ENCODE results near the gene FCER1A.
"Not testable (repeated sequence)": the region's sequence is repeated elsewhere in the genome, so short reads cannot be mapped to it uniquely, and the experiment has no call there.

Gene FCER1A

DNA sequence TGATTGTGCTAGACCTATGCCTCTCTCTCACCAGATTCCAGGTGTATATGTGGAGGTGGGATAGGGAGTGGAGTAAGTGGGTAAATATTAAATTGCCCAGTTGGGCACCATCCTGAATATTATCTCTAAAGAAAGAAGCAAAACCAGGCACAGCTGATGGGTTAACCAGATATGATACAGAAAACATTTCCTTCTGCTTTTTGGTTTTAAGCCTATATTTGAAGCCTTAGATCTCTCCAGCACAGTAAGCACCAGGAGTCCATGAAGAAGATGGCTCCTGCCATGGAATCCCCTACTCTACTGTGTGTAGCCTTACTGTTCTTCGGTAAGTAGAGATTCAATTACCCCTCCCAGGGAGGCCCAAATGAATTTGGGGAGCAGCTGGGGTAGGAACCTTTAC lies at the start of gene FCER1A:
Gene FCER1A (plus strand): TSS at position 242 of the 400 bp plus-strand sequence. CDS start 29 bp downstream, at position 271.
- no peak for DNase-seq

DNA sequence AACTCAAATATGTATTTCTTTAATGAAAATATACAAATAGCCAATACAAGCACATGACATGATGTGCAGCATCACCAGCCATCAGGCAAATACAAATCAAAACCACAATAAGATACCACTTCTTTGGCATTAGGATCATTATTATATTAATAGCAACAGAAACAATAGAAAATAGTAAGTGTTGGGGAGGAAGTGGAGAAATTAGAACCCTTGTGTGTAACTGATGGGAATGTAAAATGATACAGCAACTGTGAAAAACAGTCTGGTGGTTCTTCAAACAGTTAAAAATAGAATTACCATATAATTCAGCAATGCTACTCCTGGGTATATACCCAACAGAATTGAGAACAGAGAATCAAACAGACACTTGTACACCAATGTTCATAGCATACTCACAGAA lies 40.8 kb upstream of the FCER1A start:
- no peak for DNase-seq

DNA sequence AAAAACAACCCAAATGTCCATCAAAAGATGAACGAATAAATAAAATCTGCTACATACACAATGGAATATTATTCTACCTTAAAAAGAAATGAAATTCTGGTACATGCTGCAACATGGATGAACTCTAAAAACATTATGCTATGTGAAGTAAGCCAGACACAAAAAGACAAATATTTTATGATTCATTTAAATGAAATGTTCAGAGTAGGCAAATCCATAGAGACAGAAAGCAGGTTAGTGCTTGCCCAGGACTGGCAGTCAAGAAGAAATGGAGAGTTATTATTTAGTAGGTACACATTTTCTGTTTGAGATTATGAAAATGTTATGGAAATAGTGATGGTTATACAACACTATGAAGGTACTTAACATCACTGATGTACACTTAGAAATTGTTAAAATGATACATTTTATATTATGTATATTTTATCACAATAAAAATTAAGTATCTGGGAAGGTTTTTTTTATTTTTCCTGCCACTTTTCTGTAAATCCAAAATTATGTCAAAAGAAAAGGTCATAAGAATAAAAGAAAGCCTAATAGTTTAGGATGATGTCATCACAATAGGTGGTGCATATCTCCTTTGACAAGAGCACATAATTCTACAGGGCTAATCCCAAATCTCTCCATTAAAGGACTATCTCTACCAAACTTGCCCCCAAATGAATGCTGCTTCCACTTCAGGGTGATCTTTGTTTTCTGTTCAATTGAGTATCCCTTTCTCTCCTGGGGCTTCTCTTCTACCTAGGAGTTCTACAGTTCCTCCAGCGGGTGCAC lies 40.2 kb upstream of the FCER1A start:
- DNase-seq, result no peak

DNA sequence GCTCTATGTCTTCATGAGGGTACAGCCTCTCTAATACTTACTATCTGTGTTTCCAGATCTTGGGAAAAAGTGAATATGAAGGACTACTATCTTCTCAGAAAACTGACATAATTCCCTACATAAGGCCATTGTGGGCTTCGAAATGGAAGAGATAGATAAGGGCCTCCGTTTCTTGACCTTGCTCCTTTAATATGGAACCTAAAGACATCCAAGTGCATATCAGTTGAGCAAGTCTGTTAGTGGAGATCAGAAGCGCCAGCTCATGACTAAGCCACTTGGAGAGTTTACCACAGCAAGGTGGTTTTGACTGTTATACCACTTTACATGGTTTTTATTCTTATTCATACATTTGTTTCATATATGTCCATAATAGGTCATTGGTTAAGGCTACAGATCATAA lies 35.3 kb upstream of the FCER1A start:
- no peak for DNase-seq

DNA sequence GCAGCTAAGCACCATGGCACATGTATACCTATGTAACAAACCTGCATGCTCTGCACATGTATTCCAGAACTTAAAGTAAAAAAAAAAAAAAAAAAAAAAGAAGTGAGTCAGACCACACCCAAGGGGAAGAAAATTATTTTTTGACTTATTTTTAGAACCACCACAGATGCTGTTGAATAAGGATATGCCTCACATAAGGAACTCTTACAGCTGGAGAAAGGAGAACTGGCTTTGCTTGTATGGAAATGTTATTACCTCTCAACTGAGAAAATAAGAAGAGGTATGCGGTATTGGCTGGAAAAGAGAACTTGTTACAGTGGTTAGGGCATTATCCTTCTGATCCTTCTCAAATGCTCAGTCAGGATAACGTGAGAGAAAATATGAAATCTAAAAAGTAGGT lies 27.5 kb upstream of the FCER1A start:
- no peak for DNase-seq

DNA sequence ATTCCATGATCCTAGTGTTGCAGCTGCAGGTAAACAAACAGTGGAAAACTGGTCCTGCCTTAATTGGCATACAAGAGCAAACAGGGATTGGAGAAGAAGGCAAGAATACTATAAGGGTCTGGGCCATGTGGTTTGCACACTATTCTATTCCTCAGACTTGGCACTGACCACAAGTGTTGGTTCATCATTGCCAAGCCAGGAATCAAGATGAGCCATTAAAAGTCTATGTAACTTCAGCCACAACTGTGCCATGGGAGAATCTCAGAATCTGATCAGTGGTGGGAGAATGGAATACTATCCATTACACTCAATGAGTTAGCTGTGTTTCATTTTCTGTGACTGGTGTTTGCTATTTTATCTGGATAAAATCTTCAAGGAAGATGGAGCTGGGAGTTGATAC lies 26.2 kb upstream of the FCER1A start:
- DNase-seq, result no peak

DNA sequence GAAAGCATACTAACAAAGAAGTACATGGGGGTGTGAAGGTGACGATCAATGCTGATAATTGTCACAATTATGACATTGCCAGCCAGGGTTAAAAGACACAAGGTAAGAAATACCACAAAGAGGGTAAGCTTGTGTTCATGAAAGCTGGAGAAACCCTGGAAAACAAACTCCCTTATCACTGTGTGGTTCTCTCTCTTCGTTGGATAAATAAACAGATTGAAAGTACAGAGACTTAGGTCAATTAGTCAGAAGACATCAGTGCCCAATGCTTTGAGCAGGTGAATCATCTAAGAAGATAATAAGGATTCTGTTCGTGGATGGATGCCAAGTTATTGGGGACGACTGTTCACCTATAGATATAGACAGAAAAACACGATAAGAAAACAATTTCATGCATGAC lies 22.4 kb upstream of the FCER1A start:
- DNase-seq, result no peak

DNA sequence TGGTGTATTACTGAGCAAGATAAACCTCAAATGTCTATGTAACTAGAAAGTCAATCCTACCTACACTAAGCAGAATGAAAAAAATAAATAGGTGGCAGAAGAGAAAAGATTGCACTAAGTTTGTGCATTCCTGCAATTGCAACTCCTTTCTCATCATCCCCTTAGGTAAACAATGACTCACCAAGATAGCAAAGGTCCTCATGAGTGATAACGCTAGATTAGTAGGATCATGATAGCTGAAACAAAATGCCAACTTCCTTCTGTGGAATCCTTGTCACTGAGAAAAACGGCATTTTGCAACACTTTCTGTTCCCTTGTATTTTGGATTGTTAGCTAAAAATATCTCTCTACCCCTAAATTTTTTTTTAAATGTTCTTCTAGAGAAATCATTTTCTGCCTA lies 20.0 kb upstream of the FCER1A start:
- no peak for DNase-seq

DNA sequence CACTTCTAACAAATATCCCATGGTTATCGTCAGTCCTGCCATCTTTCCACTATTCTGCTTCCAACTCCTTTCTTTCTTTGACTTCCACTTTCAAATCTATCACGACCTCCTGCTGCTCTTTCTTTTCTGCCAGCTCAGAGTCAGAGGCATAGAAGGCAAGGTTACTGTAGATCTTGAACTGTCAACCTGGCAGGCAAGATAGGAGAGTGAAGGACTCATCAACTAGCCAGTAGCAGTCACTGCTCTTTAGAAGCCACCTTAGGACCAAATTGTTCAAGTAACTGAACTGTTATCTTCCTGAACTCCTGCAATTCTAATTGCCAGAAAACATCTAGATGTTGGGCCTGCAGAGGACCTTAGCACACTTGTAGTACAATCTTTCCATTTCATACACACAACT lies 13.1 kb upstream of the FCER1A start:
- no peak for DNase-seq

DNA sequence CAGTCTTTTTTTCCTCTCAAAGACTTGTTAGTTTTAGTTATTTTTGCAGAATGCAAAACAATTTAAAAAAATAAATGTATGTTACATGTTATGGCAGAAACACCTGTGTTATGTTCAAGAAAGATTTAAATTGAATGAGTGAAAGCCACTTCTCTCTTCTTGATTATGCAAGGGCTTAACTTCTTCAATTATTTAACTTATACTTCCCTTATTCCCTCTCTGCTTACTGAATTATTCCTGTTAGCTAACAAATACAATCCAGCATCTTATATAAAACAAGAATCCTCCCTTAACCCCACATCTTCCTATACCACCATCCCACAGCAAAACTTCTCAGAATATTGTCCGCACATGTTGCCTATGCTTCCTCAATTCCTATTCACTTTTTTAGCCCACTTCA lies 10.7 kb upstream of the FCER1A start:
- DNase-seq, result no peak

DNA sequence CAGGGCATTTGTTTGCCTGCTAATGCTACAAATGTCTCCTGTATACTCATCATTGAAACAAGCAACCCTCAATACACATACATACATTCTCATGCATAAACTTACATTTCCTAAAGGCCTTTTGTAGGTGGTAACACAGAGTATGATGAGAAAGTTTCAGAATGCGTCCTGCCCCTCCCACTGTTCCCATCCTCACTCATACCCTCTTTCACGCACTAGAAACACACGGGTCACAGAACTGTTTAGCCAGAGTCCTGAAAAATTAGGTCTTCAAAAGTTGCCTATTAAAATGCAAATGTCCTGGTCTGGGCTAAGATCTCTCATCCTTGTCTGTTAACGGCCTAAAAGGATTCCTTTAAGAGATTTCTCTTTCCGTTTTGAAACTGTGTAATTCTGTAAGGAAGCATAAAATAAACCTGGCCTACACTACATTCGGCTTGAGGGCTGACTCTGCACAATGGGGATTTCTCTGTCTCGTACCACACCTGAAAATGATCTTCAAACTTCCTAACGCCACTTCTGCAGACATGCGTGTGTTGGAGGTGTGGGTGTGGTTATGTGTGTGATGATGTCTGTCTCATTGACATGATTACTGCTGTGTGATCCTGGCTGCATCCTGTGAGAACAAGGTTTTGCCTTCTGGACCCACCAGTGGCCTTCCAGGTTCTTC lies 5.3 kb upstream of the FCER1A start:
- no peak for DNase-seq

DNA sequence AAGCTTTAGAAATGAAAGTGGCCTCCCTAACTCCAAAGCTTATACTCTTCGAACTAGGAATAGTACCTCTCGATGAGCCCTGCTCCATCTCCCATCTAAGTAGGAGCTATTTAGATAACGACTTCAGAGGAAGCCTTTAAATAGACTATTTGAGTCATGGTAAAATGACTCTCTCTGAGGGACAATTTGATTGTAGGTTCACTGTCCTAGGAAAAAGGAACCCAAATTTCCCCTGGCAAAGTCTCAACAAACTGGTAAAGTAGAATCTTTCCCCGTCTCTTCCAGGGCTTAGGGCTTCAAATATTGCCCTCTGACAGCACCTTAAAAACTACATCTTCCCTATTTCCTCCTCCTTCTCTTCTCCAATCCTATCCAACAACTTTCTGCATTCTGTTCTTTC lies 2.0 kb upstream of the FCER1A start:
- DNase-seq, result no peak

DNA sequence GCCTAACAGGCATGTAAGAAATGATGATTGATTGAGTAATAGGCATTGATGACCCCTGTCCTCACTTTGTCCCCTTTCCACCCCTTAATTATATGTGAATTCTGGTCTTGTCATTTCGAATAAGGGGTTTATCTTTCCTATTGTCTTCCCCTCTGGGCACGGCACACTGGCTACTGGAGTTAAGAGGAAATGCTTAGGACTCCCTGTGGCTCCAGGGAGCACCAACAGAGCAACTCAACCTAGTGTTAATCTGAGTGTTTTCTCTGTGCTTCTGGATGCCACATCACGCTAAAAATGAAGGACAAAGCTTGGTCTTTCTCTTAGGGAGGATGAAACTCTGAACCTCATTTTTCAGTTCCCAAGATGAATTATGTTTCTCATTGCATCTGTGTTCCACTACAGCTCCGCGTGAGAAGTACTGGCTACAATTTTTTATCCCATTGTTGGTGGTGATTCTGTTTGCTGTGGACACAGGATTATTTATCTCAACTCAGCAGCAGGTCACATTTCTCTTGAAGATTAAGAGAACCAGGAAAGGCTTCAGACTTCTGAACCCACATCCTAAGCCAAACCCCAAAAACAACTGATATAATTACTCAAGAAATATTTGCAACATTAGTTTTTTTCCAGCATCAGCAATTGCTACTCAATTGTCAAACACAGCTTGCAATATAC lies 5.3 kb downstream of the FCER1A start:
- no peak for DNase-seq

DNA sequence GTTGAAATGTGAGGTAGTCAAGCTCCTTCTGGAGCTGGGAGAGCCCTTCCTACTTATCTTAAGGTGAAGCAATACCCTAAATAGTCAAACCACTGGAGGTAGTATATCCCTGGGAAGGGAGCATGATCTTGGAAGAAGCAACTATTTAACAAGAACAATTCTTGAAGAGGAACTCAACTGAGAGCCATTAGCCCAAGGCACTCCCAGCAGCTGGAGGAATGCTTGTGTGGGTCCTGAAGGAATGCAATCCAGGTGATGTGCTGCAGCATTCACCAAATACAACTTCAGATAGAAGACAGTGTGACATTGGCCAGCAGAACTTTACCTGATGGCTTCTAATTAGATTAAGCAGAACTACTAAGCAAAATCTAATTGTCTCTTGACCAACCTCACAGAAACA lies 9.5 kb downstream of the FCER1A start:
- DNase-seq, result no peak

DNA sequence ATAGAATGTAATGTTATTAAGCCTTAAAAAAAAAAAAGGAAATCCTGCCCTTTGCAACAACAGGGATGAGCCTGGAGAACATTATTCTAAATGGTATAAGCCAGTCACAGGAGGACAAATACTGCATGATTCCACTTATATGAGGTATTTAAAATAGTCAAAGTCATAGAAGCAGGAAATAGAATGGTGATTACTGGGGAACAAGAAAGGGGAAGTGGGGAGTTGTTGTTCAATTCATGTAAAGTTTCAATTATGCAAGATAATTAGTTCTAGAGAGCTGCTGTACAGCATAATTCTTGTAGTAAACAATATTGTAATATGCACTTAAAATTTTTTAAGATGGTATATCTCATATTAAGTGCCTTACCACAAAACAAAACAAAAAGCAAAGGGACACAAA lies 13.2 kb downstream of the FCER1A start:
- no peak for DNase-seq

DNA sequence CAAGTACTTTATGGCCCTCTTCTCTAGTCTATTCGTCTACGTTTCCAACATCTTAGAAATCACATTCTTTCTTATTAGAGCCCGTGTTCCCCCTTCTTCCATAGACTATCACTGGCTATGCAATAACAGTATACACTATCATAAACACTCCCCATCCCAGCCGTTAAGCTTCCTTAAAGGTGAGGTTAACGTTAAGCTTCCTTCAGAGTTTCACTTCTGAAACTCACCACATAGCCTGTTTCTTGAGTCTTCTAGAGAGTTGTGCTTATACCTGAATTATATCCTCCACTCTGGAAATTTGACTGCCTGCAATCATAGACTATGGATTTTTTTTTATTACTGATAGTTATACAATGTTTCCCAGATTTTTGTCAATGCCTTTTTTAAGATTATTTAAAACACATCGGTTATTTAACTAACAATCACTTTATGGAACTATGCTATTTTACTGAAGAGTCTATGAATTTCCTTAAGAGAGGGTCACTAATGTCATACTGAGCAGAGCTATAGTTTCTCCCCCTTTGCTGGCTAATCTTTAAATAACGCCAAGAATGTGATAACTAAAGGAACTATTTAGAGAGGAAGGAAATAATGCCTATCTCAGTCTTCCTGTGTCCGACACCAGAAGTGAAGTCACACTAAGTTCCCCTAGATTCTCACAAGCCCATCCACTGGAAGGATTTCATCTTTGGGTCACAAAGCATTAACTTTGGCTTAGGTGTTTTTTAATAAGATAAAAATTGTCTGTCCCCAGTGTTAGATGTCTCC lies 16.8 kb downstream of the FCER1A start:
- no peak for DNase-seq

DNA sequence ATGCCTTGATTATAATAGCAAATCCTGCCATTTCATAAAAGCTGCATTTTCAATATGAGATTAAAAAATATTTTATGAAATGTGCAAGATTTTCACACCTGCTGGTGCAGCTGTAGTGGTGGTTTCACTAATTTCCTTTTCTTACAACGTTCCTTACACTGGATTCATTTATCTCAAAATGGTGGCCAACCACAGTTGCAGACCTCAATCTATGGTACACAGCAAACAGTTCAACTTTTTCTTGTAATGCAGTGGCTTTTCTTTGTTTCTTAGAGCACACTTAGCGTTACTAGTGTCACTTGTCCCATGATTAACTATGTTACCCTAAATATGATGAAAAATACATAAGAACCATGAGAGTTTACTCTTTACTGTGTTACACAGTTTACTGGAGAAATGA lies 32.7 kb downstream of the FCER1A start:
- no peak for DNase-seq

DNA sequence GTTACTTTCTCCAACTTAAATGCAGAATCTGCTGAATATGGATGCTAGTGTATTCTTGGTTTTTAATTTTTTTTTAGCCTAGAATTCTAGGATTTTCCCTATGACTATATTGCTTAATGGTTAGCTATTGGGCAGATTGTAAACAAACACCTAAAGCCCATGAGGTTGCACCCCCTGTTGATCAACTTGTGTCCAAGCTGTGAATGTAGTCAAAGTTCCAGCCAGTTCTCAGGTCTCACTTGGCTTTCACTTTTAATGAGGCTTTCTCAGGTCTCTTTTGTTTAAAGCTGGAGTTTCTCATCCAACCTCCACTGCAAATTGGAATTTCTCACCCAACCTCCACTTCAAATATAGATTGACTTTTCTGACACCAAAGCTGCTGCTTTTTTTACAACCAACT lies 35.9 kb downstream of the FCER1A start:
- no peak for DNase-seq

DNA sequence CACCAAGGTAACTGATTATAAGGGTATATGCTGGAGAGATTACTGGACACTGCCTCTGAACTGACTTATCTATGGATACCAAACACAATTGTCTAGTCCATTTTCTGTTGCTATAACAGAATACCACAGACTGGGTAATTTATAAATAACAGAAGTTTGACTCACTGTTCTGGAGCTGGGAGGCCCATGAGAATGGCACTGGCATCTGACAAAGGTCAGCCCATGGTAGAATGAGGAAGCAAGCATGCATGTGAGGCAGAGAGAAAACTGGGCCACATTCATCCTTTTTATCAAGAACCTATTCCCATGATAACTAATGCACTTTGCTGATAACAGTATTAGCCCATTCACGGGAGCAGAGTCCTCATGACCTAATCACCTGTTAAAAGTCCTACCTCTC lies 37.4 kb downstream of the FCER1A start:
- no peak for DNase-seq

DNA sequence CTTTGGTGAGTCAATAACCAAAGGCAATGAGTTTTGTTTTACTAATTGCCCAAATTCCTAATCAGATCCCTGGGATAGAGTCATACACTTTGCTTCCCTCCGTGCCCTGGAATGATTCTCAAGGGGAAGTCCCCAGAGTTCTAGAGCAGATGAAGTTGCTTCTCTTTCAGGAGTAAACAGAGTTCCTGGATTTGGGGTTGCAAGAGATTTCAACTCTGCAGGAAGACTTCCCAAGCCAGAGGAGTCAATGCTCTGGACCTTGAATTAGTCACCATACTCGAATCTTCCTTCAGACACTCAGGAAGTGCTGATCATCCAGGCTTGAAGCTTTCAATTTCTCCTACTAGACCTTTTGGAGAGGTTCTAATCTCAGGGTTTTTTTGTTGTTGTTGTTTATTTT lies 39.6 kb downstream of the FCER1A start:
- no peak for DNase-seq

DNA sequence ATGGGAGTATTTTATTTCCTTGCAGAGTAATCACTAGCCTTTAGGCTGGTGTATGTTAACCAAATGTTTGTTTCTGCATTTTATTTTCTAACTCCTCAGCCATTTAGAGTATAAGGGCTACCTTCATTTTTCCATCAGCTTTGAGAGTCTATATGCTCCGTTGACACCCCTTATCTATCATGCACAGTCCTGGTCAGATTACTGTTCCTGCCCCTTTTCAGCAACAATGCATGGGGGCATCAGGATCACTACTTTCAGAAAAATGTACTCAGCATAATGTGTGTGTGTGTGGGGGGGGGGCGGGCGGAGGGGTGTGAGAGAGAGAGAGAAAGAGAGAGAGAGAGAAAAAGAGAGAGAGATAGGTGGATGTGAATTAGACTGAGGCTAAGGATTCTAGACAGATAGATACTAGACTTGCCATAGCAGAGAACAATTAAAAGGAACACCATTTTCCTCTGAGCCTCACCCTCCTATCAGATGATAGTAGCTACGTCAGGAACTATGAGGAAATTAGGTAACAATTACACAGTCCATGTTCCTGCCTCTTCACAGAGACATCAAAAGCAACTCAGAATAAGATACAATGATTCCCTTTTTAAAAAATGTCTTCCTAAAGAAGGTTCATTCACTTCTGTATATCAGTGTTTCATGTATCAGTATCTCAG lies 40.8 kb downstream of the FCER1A start:
- no peak for DNase-seq

DNA sequence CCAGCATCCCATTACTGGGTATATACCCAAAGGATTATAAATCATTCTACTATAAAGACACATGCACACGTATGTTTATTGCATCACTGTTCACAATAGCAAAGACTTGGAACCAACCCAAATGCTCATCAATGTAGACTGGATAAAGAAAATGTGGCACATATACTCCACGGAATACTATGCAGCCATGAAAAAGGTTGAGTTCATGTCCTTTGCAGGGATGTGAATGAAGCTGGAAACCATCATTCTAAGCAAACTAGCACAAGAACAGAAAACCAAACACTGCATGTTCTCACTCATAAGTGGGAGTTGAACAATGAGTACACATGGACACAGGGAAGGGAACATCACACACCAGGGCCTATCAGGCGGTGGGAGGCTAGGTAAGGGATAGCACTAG lies 47.2 kb downstream of the FCER1A start:
- DNase-seq, result not testable (repeated sequence)

DNA sequence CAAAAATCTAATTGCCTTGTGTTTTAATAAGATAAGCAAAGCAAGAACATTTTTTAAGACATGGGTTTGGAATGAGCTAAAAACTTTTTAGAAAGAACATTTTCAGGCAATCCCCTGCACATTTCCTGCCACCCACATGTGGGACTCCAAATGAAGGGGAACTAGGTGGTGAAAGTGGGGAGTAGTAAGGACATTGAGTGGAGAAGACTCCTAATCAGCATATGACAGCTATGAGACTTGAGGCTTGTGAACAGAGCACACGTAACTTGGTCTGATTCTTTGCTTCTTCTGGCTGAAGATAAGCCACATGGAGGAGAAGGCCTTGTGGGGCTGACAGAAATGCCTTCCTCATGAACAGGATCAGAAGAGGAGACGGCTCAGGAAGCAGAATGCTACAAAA lies 50.3 kb downstream of the FCER1A start:
- no peak for DNase-seq
